HCT116 (cell line): ENCODE measurements around the gene MEGF8. TPM values are rescaled to one million over a fixed set of nuclear protein-coding genes. Genes with fewer than 3 reads are reported as not detected.

Source experiments
- ATAC-seq: fragments of 200-7000 bp; cut with Tn5 transposase; 2 replicates; pipeline ENCODE4 v1.9.1; 2020; ENCODE audit warnings: mild to moderate bottlenecking, moderate library complexity
- BruUV-seq: library from RNA; stranded (reverse); fragments of 400-500 nt; replicated peaks from 2 replicates; lab custom pipeline; 2021; lab: Mats Ljungman, UMichigan
- CTCF ChIA-PET: fragments of 300-600 bp; sonication (Branson Sonifier 250); formaldehyde crosslinking; loops from one replicate; lab custom pipeline; 2021; ENCODE audit warnings: antibody characterized with exemption; lab: Charles Lee
- POLR2A ChIA-PET: fragments of 300-600, 350-600 bp; sonication (Branson Sonifier 250); formaldehyde crosslinking; loops from one replicate; lab custom pipeline; 2021; ENCODE audit warnings: antibody characterized with exemption; lab: Charles Lee
- RAD21 ChIA-PET, 2 experiments: fragments of 300-600 bp; sonication (Branson Sonifier 250); formaldehyde crosslinking; loops; one replicate each; lab custom pipeline; 2023; ENCODE audit warnings: low total read pairs in 2 of 2; ENCODE audit not compliant: uncharacterized antibody in 2 of 2, unreplicated experiment in 2 of 2, low non-redundant PET in 1 of 2; lab: Charles Lee
- DNase-seq: peaks from one replicate; pipeline ENCODE4 v3.0.0-alpha.2; 2010; ENCODE audit warnings: low read depth, low spot score
- H2AFZ ChIP-seq: fragments of 200-600 bp; shearing (Covaris generic), sonication (generic); 2 replicates; pipeline ENCODE4 v1.6.1; 2017; ENCODE audit warnings: low read depth, mixed run types, mixed read lengths, antibody characterized with exemption, low read length; ENCODE audit not compliant: poor library complexity, severe bottlenecking
- H3K27ac ChIP-seq: 2 replicates; pipeline ENCODE4 v1.5.1; 2012; ENCODE audit warnings: low read depth, low read length
- H3K27me3 ChIP-seq: fragments of 200-600 bp; sonication (generic); 2 replicates; pipeline ENCODE4 v1.6.1; 2016; ENCODE audit warnings: mixed run types, low read length, mixed read lengths; ENCODE audit not compliant: insufficient read depth
- H3K36me3 ChIP-seq, 2 experiments: fragments of 200-500 bp in 1 of 2; fragments of 200-600 bp in 1 of 2; sonication (Bioruptor generic) in 1 of 2; sonication (generic) in 1 of 2; 2 replicates each; pipeline versions ENCODE4 v1.5.1 to v1.6.1; 2014 to 2016; ENCODE audit warnings: low read length in 2 of 2, inconsistent platforms in 1 of 2, mixed read lengths in 1 of 2, mixed run types in 1 of 2; ENCODE audit not compliant: insufficient read depth in 2 of 2, control insufficient read depth in 1 of 2
- H3K4me1 ChIP-seq, 2 experiments: fragments of 200-600 bp in 1 of 2; sonication (generic) in 1 of 2; 2 replicates each; pipeline versions ENCODE4 v1.5.1 to v1.6.1; 2012 to 2017; ENCODE audit warnings: low read length in 2 of 2, inconsistent platforms in 1 of 2, mild to moderate bottlenecking in 1 of 2, mixed read lengths in 1 of 2, mixed run types in 1 of 2, moderate library complexity in 1 of 2; ENCODE audit not compliant: insufficient read depth in 2 of 2, control insufficient read depth in 1 of 2
- H3K4me2 ChIP-seq: fragments of 200-600 bp; sonication (generic); 2 replicates; pipeline ENCODE4 v1.6.1; 2017; ENCODE audit warnings: mixed run types, low read length, mixed read lengths
- H3K4me3 ChIP-seq, 2 experiments: fragments of 200-600 bp in 1 of 2; sonication (generic) in 1 of 2; replicated peaks in 1 of 2; 2 replicates each; pipeline ENCODE4 v1.5.1; 2011 to 2016; ENCODE audit warnings: low read length in 2 of 2, control low read depth in 1 of 2, low read depth in 1 of 2, mild to moderate bottlenecking in 1 of 2, mixed read lengths in 1 of 2, mixed run types in 1 of 2
- H3K79me2 ChIP-seq: fragments of 200-600 bp; sonication (generic); 2 replicates; pipeline ENCODE4 v1.6.1; 2017; ENCODE audit warnings: mild to moderate bottlenecking, mixed run types, low read length, moderate library complexity, mixed read lengths; ENCODE audit not compliant: insufficient read depth
- H3K9ac ChIP-seq: fragments of 200-600 bp; sonication (generic); 2 replicates; pipeline ENCODE4 v1.6.1; 2016; ENCODE audit warnings: low read length, mixed read lengths
- H3K9me2 ChIP-seq: fragments of 200-600 bp; sonication (generic), shearing (Covaris generic); 2 replicates; pipeline ENCODE4 v1.6.1; 2017; ENCODE audit warnings: mixed run types, mild to moderate bottlenecking, moderate library complexity; ENCODE audit not compliant: insufficient read depth
- H3K9me3 ChIP-seq, 2 experiments: fragments of 200-500 bp in 1 of 2; fragments of 200-600 bp in 1 of 2; sonication (Bioruptor generic) in 1 of 2; sonication (generic) in 1 of 2; 2 replicates each; pipeline ENCODE4 v1.6.1; 2014 to 2017; ENCODE audit warnings: low read length in 2 of 2, mixed read lengths in 2 of 2, inconsistent platforms in 1 of 2, low read depth in 1 of 2, mild to moderate bottlenecking in 1 of 2, mixed run types in 1 of 2, moderate library complexity in 1 of 2; ENCODE audit not compliant: control insufficient read depth in 1 of 2, insufficient read depth in 1 of 2
- H4K20me1 ChIP-seq: fragments of 200-600 bp; sonication (generic), shearing (Covaris generic); 2 replicates; pipeline ENCODE4 v1.6.1; 2017; ENCODE audit warnings: mixed run types, mild to moderate bottlenecking, moderate library complexity; ENCODE audit not compliant: insufficient read depth
- CBX3 ChIP-seq: IDR thresholded peaks from 2 replicates; pipeline ENCODE4 v1.6.1; 2012; ENCODE audit warnings: low read depth
- CEBPB ChIP-seq: IDR thresholded peaks from 2 replicates; pipeline ENCODE4 v1.6.1; 2012; ENCODE audit warnings: low read depth
- ELF1 ChIP-seq: IDR thresholded peaks from 2 replicates; pipeline ENCODE4 v1.6.1; 2012; ENCODE audit warnings: low read depth, borderline replicate concordance
- EZH2 ChIP-seq: fragments of 200-600 bp; sonication (generic); IDR thresholded peaks from 2 replicates; pipeline ENCODE4 v1.6.1; 2017; ENCODE audit warnings: antibody characterized with exemption, mixed run types
- EZH2phosphoT487 ChIP-seq: fragments of 200-600 bp; IDR thresholded peaks from 2 replicates; pipeline ENCODE4 v1.6.1; 2018; ENCODE audit warnings: antibody characterized with exemption, borderline replicate concordance
- FOSL1 ChIP-seq: IDR thresholded peaks from 2 replicates; pipeline ENCODE4 v1.6.1; 2012; ENCODE audit warnings: low read depth
- JUND ChIP-seq: IDR thresholded peaks from 2 replicates; pipeline ENCODE4 v1.6.1; 2012
- POLR2A ChIP-seq: IDR thresholded peaks from 2 replicates; pipeline ENCODE4 v1.7.0; 2011; ENCODE audit warnings: borderline replicate concordance; ENCODE audit not compliant: insufficient read depth, insufficient read length; ENCODE audit errors: extremely low read depth
- POLR2AphosphoS5 ChIP-seq: IDR thresholded peaks from 2 replicates; pipeline ENCODE4 v1.6.1; 2011; ENCODE audit warnings: mild to moderate bottlenecking, low read depth, low read length, moderate library complexity
- RAD21 ChIP-seq: IDR thresholded peaks from 2 replicates; pipeline ENCODE4 v1.6.1; 2012; ENCODE audit warnings: low read depth, mild to moderate bottlenecking
- SIN3A ChIP-seq: IDR thresholded peaks from 2 replicates; pipeline ENCODE4 v1.6.1; 2012; ENCODE audit warnings: low read depth
- SRF ChIP-seq: IDR thresholded peaks from 2 replicates; pipeline ENCODE4 v1.6.1; 2012; ENCODE audit warnings: low read depth
- TCF7L2 ChIP-seq: IDR thresholded peaks from 2 replicates; pipeline ENCODE4 v1.7.0; 2011; ENCODE audit warnings: borderline replicate concordance, inconsistent platforms; ENCODE audit not compliant: insufficient read depth, insufficient read length; ENCODE audit errors: extremely low read depth
- YY1 ChIP-seq: IDR thresholded peaks from 2 replicates; pipeline ENCODE4 v1.6.1; 2011; ENCODE audit warnings: low read length, low read depth, moderate library complexity, mild to moderate bottlenecking; ENCODE audit not compliant: insufficient replicate concordance; ENCODE audit errors: extremely low read depth
- ZFX ChIP-seq: fragments of 450-650 bp; IDR thresholded peaks from 2 replicates; pipeline ENCODE4 v1.6.1; 2017
- ZNF274 ChIP-seq: fragments of 200-500 bp; sonication (Bioruptor generic); IDR thresholded peaks from 2 replicates; pipeline ENCODE4 v1.6.1; 2014; ENCODE audit warnings: mild to moderate bottlenecking, low read depth, low read length, inconsistent platforms
- intact Hi-C: fragments of 100-400 bp; cut with micrococcal nuclease; formaldehyde crosslinking; loops from 2 replicates; pipeline ENCODE4 v1.10.0; 2022
- total RNA-seq: library from RNA; stranded (reverse); gene quantifications from one replicate; pipeline ENCODE4 v1.2.1, GENCODE V29; 2021; ENCODE audit not compliant: unreplicated experiment
- TF ChIP-seq, protein P1 (sequence below): IDR thresholded peaks from 2 replicates; pipeline ENCODE4 v1.6.1; 2012
- TF ChIP-seq, protein P2 (sequence below): IDR thresholded peaks from 2 replicates; pipeline ENCODE4 v1.6.1; 2011; ENCODE audit warnings: mild to moderate bottlenecking, low read length, moderate library complexity; ENCODE audit not compliant: insufficient replicate concordance; ENCODE audit errors: extremely low read depth
- TF ChIP-seq, protein P3 (sequence below): IDR thresholded peaks from 2 replicates; pipeline ENCODE4 v1.6.1; 2012

The MEGF8 gene
- total RNA-seq, 1 experiment from 2014 or later: 24.0 TPM

DNA sequence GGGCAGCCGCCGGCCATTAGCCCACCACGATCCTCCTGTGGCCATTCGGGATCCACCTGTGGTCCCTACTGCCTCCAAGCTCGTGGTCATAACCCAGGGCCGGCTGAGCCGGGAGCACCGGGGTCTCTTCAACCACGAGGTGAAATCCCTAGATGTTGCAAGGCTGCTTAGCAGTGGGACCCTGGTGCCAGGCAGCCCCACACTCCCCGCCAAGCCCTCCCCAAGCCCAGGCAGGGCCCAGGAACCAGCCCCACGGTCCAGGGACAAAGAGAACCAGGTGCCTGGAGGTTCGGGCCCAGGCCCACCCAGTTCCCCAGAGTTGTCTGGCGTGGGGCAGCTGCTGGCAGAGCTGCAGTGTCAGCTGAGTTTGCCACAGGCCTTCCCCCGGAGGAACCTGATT is 15.7 kb upstream of the MEGF8 start:
- intact Hi-C loops: no loop called here
- H3K9me2 ChIP-seq: no peaks in the 10 kb centered on the region
- ChIA-PET POLR2A (no interaction called here), RAD21 (no interaction called here), CTCF (no interaction called here)
- no peaks in the 10 kb centered on the region for H3K79me2 ChIP-seq
- no peak for DNase-seq
- ATAC-seq: no peak
- H3K4me1 ChIP-seq: peaks cover 0 to 18% of the 10 kb centered on the region in 2 experiments; a peak in 2 of 4 replicates
- no peaks in the 10 kb centered on the region for H3K9me3 ChIP-seq
- no peaks in the 10 kb centered on the region for H4K20me1 ChIP-seq
- no peak overlapping the region for H3K4me2 ChIP-seq
- H2AFZ ChIP-seq: no peak overlapping the region
- TF ChIP-seq EZH2: no peak
- TF ChIP-seq RAD21: no peak
- TF ChIP-seq TCF7L2: no peak
- no peak for TF ChIP-seq ZFX
- no peak for TF ChIP-seq ZNF274
- TF ChIP-seq POLR2AphosphoS5: no peak
- TF ChIP-seq EZH2phosphoT487: no peak
- no peak for TF ChIP-seq SIN3A
- no peak for TF ChIP-seq JUND
- TF ChIP-seq, protein P1, sequence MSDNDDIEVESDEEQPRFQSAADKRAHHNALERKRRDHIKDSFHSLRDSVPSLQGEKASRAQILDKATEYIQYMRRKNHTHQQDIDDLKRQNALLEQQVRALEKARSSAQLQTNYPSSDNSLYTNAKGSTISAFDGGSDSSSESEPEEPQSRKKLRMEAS: no peak
- no peak for TF ChIP-seq ELF1
- TF ChIP-seq POLR2A: no peak
- no peak for TF ChIP-seq CBX3
- TF ChIP-seq, protein P2, sequence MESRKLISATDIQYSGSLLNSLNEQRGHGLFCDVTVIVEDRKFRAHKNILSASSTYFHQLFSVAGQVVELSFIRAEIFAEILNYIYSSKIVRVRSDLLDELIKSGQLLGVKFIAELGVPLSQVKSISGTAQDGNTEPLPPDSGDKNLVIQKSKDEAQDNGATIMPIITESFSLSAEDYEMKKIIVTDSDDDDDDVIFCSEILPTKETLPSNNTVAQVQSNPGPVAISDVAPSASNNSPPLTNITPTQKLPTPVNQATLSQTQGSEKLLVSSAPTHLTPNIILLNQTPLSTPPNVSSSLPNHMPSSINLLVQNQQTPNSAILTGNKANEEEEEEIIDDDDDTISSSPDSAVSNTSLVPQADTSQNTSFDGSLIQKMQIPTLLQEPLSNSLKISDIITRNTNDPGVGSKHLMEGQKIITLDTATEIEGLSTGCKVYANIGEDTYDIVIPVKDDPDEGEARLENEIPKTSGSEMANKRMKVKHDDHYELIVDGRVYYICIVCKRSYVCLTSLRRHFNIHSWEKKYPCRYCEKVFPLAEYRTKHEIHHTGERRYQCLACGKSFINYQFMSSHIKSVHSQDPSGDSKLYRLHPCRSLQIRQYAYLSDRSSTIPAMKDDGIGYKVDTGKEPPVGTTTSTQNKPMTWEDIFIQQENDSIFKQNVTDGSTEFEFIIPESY: no peak
- TF ChIP-seq FOSL1: no peak
- TF ChIP-seq CEBPB: no peak
- TF ChIP-seq, protein P3, sequence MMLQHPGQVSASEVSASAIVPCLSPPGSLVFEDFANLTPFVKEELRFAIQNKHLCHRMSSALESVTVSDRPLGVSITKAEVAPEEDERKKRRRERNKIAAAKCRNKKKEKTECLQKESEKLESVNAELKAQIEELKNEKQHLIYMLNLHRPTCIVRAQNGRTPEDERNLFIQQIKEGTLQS: no peak
- no peak for TF ChIP-seq SRF
- no peak for TF ChIP-seq YY1
- BruUV-seq: no TSS peak
- H3K36me3 ChIP-seq: no peaks in the 10 kb centered on the region
- no peak overlapping the region; the same call in 1 of the 2 replicates for H3K27ac ChIP-seq
- H3K4me3 ChIP-seq: no peak overlapping the region
- no peak overlapping the region for H3K9ac ChIP-seq
- H3K27me3 ChIP-seq: no peaks in the 10 kb centered on the region
